Karpas-422 (cell line): ENCODE measurements around the gene NDUFA12. TPM values are rescaled to one million over a fixed set of nuclear protein-coding genes. Genes with fewer than 3 reads are reported as not detected.

ENCODE experiments used
- DNase-seq: peaks from one replicate; pipeline ENCODE4 v3.0.0-alpha.2; 2015
- H2AFZ ChIP-seq: fragments of 200-600 bp; sonication (generic); 2 replicates; pipeline ENCODE4 v1.6.1; 2014; ENCODE audit warnings: antibody characterized with exemption, low read length, mixed read lengths
- H3K27ac ChIP-seq: fragments of 200-600 bp; sonication (generic); 2 replicates; pipeline ENCODE4 v1.5.1; 2014; ENCODE audit warnings: mild to moderate bottlenecking, low read length, moderate library complexity
- H3K27me3 ChIP-seq: fragments of 200-600 bp; sonication (generic); 2 replicates; pipeline ENCODE4 v1.6.1; 2014; ENCODE audit warnings: low read length, mixed read lengths
- H3K36me3 ChIP-seq: fragments of 200-600 bp; sonication (generic); 2 replicates; pipeline ENCODE4 v1.6.1; 2014; ENCODE audit warnings: low read length, mixed read lengths; ENCODE audit not compliant: insufficient read depth
- H3K4me1 ChIP-seq: fragments of 200-600 bp; sonication (generic); 2 replicates; pipeline ENCODE4 v1.6.1; 2014; ENCODE audit warnings: mild to moderate bottlenecking, low read length, mixed read lengths
- H3K4me2 ChIP-seq: fragments of 200-600 bp; sonication (generic); 2 replicates; pipeline ENCODE4 v1.6.1; 2014; ENCODE audit warnings: low read length, low read depth, mild to moderate bottlenecking; ENCODE audit not compliant: poor library complexity, severe bottlenecking
- H3K4me3 ChIP-seq: fragments of 200-600 bp; sonication (generic); 2 replicates; pipeline ENCODE4 v1.5.1; 2014; ENCODE audit warnings: mild to moderate bottlenecking, antibody characterized with exemption, low read length, mixed read lengths
- H3K79me2 ChIP-seq: fragments of 200-600 bp; sonication (generic); 2 replicates; pipeline ENCODE4 v1.6.1; 2014; ENCODE audit warnings: mild to moderate bottlenecking, low read length, mixed read lengths
- H3K9ac ChIP-seq: fragments of 200-600 bp; sonication (generic); 2 replicates; pipeline ENCODE4 v1.6.0; 2014; ENCODE audit warnings: low read length
- H3K9me2 ChIP-seq: fragments of 200-600 bp; sonication (generic), shearing (Covaris generic); replicated peaks from 2 replicates; pipeline ENCODE4 v1.6.0; 2014; ENCODE audit warnings: mild to moderate bottlenecking, low read length, moderate library complexity; ENCODE audit not compliant: insufficient read depth
- H3K9me3 ChIP-seq: fragments of 300-700, 200-600 bp; sonication (generic); 2 replicates; pipeline ENCODE4 v1.6.1; 2014; ENCODE audit warnings: low read length, mixed read lengths
- H4K20me1 ChIP-seq: fragments of 200-600 bp; sonication (generic); 2 replicates; pipeline ENCODE4 v1.6.1; 2014; ENCODE audit warnings: mild to moderate bottlenecking, antibody characterized with exemption, low read length, low read depth; ENCODE audit not compliant: insufficient read depth
- total RNA-seq: library from RNA; depleted of rRNA; stranded (reverse); fragments of >200 nt; shearing (Covaris generic); gene quantifications from 2 replicates; pipeline ENCODE4 v1.2.3, GENCODE V29; 2014; ENCODE audit warnings: low replicate concordance; rRNA removed

NDUFA12 gene
- 150 and 188 TPM in 2 replicates for total RNA-seq

GRCh38 chr12:95003213-95003920 lies at the start of gene NDUFA12:
Gene NDUFA12, minus strand, starts transcription at chr12:95003697. Its CDS starts 17 bp downstream, at chr12:95003680.
- Histone ChIP-seq H3K9ac (peak within 1 kb of the TSS; percentile 87), H3K27me3 (no peaks in the 10 kb centered on the region), H3K36me3 (peaks cover 24% of the 10 kb centered on the region), H3K4me2 (peak within 1 kb of the TSS; percentile 99), H3K9me2 (no peaks in the 10 kb centered on the region), H3K4me3 (peak within 1 kb of the TSS; percentile 96), H3K9me3 (0 out of 2 replicates have a peak, but pooled peaks cover 3% of the 10 kb centered on the region), H3K27ac (peak within 1 kb of the TSS; percentile 76), H2AFZ (peak within 1 kb of the TSS; percentile 36; the same call in 1 of the 2 replicates), H4K20me1 (peaks cover 3% of the 10 kb centered on the region; the same call in 1 of the 2 replicates), H3K4me1 (peaks cover 41% of the 10 kb centered on the region), H3K79me2 (peaks cover 51% of the 10 kb centered on the region)
- peak; percentile 98 for DNase-seq

- Histone ChIP-seq H3K36me3 (peaks cover 62% of the 10 kb centered on the region), H3K9me3 (no peaks in the 10 kb centered on the region)
Measured at GRCh38 chr12:95051241-95051640, 47.7 kb upstream of the NDUFA12 start.

GRCh38 chr12:95037906-95038305 lies 34.4 kb upstream of the NDUFA12 start:
- Histone ChIP-seq H3K27ac (no peak overlapping the region), H3K4me2 (no peak overlapping the region), H2AFZ (no peak overlapping the region), H3K27me3 (no peaks in the 10 kb centered on the region), H3K4me1 (peaks cover 2% of the 10 kb centered on the region), H3K79me2 (peaks cover 57% of the 10 kb centered on the region), H3K4me3 (no peak overlapping the region), H3K9ac (no peak overlapping the region), H3K36me3 (peaks cover 52% of the 10 kb centered on the region; the same call in 1 of the 2 replicates), H3K9me3 (no peaks in the 10 kb centered on the region), H3K9me2 (no peaks in the 10 kb centered on the region), H4K20me1 (no peaks in the 10 kb centered on the region)
- no peak for DNase-seq

More at GRCh38 chr12:95051241-95051640, 47.7 kb upstream of the NDUFA12 start:
- H2AFZ ChIP-seq: no peak overlapping the region
- no peaks in the 10 kb centered on the region for H3K9me2 ChIP-seq
- no peak for DNase-seq
- no peak overlapping the region for H3K4me2 ChIP-seq
- peaks cover 10% of the 10 kb centered on the region for H3K79me2 ChIP-seq
- no peak overlapping the region for H3K4me3 ChIP-seq
- no peaks in the 10 kb centered on the region for H3K27me3 ChIP-seq
- H3K27ac ChIP-seq: no peak overlapping the region
- H3K9ac ChIP-seq: no peak overlapping the region
- H4K20me1 ChIP-seq: no peaks in the 10 kb centered on the region
- no peaks in the 10 kb centered on the region for H3K4me1 ChIP-seq

- Histone ChIP-seq H3K4me3 (no peak overlapping the region), H3K9ac (no peak overlapping the region), H4K20me1 (no peaks in the 10 kb centered on the region), H3K27ac (no peak overlapping the region), H3K4me1 (peaks cover 2% of the 10 kb centered on the region), H3K79me2 (peaks cover 42% of the 10 kb centered on the region), H3K4me2 (no peak overlapping the region), H2AFZ (no peak overlapping the region), H3K9me2 (no peaks in the 10 kb centered on the region), H3K27me3 (no peaks in the 10 kb centered on the region), H3K9me3 (no peaks in the 10 kb centered on the region), H3K36me3 (peaks cover 39% of the 10 kb centered on the region; the same call in 1 of the 2 replicates)
- no peak for DNase-seq
Measured at GRCh38 chr12:95034750-95035149, 31.3 kb upstream of the NDUFA12 start.

- H2AFZ ChIP-seq: no peak overlapping the region
Measured at GRCh38 chr12:95022477-95022876, 19.0 kb upstream of the NDUFA12 start.

GRCh38 chr12:95017482-95017881 lies 14.0 kb upstream of the NDUFA12 start:
- H3K9me3 ChIP-seq: no peaks in the 10 kb centered on the region
- H3K27ac ChIP-seq: no peak overlapping the region
- DNase-seq: no peak
- H3K27me3 ChIP-seq: no peaks in the 10 kb centered on the region
- H3K4me3 ChIP-seq: no peak overlapping the region
- H3K4me1 ChIP-seq: no peaks in the 10 kb centered on the region
- H3K4me2 ChIP-seq: no peak overlapping the region
- H3K9ac ChIP-seq: no peak overlapping the region
- no peaks in the 10 kb centered on the region for H3K79me2 ChIP-seq
- peaks cover 11% of the 10 kb centered on the region; the same call in 1 of the 2 replicates for H3K36me3 ChIP-seq
- H3K9me2 ChIP-seq: no peaks in the 10 kb centered on the region
- H4K20me1 ChIP-seq: no peaks in the 10 kb centered on the region
- H2AFZ ChIP-seq: no peak overlapping the region

More at GRCh38 chr12:95022477-95022876, 19.0 kb upstream of the NDUFA12 start:
- H3K9me3 ChIP-seq: no peaks in the 10 kb centered on the region
- H3K27me3 ChIP-seq: no peaks in the 10 kb centered on the region
- no peak overlapping the region for H3K4me3 ChIP-seq
- DNase-seq: peak; percentile 48
- H3K9ac ChIP-seq: no peak overlapping the region
- H3K36me3 ChIP-seq: peaks cover 31% of the 10 kb centered on the region; the same call in 1 of the 2 replicates
- no peak overlapping the region for H3K4me2 ChIP-seq
- no peak overlapping the region for H3K27ac ChIP-seq
- H3K79me2 ChIP-seq: no peaks in the 10 kb centered on the region
- no peaks in the 10 kb centered on the region for H3K9me2 ChIP-seq
- H4K20me1 ChIP-seq: no peaks in the 10 kb centered on the region
- no peaks in the 10 kb centered on the region for H3K4me1 ChIP-seq

- H3K27me3 ChIP-seq: no peaks in the 10 kb centered on the region
- H3K27ac ChIP-seq: no peak overlapping the region
- no peaks in the 10 kb centered on the region for H3K9me2 ChIP-seq
- no peak overlapping the region for H3K4me3 ChIP-seq
- no peak for DNase-seq
- H3K36me3 ChIP-seq: peaks cover 3% of the 10 kb centered on the region; the same call in 1 of the 2 replicates
- no peaks in the 10 kb centered on the region for H3K9me3 ChIP-seq
- no peak overlapping the region for H2AFZ ChIP-seq
- H4K20me1 ChIP-seq: no peaks in the 10 kb centered on the region
- H3K4me2 ChIP-seq: no peak overlapping the region
- H3K4me1 ChIP-seq: no peaks in the 10 kb centered on the region
- no peaks in the 10 kb centered on the region for H3K79me2 ChIP-seq
- no peak overlapping the region for H3K9ac ChIP-seq
Measured at GRCh38 chr12:95016120-95016519, 12.6 kb upstream of the NDUFA12 start.

GRCh38 chr12:95014554-95014953 lies 11.1 kb upstream of the NDUFA12 start:
- no peaks in the 10 kb centered on the region for H3K36me3 ChIP-seq
- H2AFZ ChIP-seq: no peak overlapping the region
- H3K9ac ChIP-seq: no peak overlapping the region
- H4K20me1 ChIP-seq: no peaks in the 10 kb centered on the region
- no peak for DNase-seq
- no peak overlapping the region for H3K4me3 ChIP-seq
- H3K4me2 ChIP-seq: no peak overlapping the region
- H3K27me3 ChIP-seq: no peaks in the 10 kb centered on the region
- H3K79me2 ChIP-seq: no peaks in the 10 kb centered on the region
- H3K9me3 ChIP-seq: no peaks in the 10 kb centered on the region
- H3K27ac ChIP-seq: no peak overlapping the region
- H3K9me2 ChIP-seq: no peaks in the 10 kb centered on the region
- H3K4me1 ChIP-seq: no peaks in the 10 kb centered on the region
